HG03280 (cell line): Measurements from ENCODE around the gene NFATC3.
"Not testable (repeated sequence)": the region's sequence is repeated elsewhere in the genome, so short reads cannot be mapped to it uniquely, and the experiment has no call there.

ENCODE experiments used
- ATAC-seq: cut with Tn5 transposase; IDR thresholded peaks from one replicate; pipeline ENCODE4 v1.9.1; 2021; ENCODE audit warnings: mild to moderate bottlenecking, moderate library complexity; ENCODE audit not compliant: unreplicated experiment

The NFATC3 gene

DNA sequence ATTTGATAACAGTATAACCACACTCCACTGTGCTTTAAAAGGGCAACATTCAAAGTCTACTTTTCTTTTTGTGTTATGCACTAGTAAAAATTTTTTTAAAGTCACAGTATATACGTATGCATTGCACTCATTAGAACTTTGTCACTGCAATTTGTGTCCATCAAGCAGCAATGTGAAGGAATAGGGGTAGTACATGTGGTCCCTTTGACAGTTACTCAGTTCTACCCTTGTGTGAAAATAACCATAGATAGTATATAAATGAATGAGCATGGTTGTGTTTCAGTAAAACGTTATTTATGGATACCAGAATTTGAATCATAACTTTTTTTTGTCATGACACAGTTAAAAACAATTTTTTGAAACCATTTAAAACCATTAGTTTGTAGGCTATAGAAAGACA is 30.7 kb downstream of the NFATC3 start:
- no peak for ATAC-seq

DNA sequence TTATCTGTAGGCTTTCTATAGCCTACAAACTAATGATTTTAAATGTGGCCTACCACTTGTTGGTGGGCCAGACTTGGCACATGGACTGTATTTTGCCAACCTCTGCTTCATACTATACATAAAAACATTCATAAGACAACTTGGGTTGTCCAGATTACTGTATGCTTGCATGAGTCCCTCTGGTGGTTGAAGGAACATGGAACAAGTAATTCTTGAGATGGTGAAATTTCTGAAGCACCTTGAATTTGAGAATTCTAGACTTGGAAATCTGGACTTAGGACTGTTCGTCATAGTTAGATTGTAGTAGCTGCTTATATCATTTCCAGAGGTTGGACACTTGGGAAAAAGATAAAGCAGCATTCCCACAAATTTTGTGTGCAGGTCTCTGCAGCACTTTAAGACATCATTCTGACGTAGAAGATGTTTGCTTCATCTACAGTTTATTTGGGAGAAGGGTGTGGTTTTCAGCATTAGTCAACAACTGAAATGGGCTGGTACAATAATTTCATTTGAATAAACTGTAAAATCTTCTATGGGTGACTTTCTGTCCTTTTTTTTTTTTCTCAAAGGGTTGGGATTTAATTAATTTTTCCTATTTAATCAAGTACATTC is 31.2 kb downstream of the NFATC3 start:
- no peak for ATAC-seq

DNA sequence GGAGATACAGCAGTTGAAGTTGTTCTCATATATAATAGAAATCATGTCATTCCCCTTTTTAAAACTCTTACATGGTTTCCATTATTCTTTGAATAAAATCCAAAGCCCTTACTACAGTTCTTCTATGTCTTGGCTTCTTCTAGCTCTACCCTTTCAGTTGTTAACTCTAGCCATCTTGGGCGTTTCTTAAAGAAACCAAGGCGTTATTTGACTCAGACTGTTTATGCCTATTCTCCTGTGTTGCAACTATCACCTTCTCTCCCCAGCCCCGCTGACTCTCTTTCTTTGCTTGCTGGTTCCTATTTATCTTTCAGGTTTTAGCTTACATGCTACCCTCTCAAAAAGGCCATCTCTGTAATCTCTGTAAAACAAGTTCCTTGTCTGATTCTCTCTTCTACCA is 32.7 kb downstream of the NFATC3 start:
- no peak for ATAC-seq

DNA sequence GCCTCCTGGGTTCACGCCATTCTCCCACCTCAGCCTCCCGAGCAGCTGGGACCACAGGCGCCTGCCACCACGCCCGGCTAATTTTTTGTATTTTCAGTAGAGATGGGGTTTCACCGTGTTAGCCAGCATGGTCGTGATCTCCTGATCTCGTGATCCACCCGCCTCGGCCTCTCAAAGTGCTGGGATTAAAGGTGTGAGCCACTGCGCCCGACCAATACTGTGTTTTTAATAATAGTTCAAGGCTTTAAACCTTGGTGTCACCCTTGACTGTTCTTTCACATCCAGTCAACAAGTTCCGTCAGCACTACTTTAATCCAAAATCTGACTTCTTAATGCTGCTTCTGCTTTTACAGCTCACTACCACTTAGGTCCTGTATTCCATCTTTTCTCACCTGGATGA is 33.8 kb downstream of the NFATC3 start:
- not testable (repeated sequence) for ATAC-seq

DNA sequence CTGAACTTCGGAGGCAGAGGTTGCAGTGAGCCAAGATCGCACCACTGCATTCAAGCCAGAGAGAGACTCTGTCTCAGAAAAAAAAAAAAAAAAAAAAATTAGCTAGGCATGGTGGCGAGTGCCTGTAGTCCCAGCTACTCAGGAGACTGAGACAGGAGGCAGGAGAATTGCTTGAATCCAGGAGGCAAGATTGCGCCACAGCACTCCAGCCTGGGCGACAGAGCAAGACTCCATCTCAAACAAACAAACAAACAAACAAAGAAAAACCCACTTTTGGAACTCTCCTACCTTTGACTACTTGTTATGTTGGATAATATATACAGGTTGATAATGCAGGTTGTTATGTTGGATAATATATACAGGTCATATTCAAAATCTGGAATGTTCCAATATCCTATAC is 35.3 kb downstream of the NFATC3 start:
- not testable (repeated sequence) for ATAC-seq

DNA sequence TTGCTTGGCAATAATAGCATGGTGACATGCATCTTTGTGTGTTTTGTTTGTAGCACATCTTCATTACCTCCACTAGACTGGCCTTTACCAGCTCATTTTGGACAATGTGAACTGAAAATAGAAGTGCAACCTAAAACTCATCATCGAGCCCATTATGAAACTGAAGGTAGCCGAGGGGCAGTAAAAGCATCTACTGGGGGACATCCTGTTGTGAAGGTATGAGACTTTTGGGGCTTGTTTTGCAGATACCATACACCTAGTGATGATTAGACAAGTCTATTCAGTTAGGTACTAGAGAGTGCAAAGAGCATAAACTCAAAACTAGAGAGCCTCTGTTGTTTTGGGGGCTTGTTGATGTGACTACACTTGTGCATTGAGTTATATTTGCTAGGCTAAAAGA is 41.2 kb downstream of the NFATC3 start:
- peak; percentile 66 for ATAC-seq

DNA sequence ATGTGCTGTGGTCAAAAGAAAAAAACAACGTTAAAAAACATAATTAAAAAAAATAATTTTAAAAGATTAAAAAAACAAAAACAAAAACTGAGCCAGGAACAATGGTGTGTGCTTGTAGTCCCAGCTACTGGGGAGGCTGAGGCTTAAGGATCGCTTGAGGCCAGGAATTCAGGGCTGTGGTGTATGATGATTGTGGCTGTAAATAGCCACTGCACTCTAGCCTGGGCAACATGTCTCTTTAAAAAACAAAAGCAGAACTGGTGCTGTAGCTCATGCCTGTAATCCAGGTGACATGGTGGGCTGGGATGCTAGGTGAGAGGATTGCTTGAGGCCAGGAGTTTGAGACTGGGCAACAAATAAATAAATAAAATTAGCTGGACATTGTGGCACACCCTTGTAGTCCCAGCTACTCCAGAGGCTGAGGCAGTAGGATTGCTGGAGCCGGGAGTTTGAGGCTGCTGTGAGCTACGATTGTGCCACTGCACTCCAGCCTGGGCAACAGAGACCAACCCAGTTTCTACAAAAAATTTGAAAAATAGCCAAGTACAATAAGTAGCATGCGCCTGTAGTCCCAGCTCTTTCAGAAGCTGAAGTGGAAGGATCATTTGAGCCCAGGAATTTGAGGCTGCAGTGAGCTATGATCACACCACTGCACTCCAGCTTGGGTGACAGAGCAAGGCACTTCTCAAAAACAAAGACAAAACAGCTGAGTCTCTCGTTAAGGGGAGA is 43.6 kb downstream of the NFATC3 start:
- ATAC-seq = no peak

DNA sequence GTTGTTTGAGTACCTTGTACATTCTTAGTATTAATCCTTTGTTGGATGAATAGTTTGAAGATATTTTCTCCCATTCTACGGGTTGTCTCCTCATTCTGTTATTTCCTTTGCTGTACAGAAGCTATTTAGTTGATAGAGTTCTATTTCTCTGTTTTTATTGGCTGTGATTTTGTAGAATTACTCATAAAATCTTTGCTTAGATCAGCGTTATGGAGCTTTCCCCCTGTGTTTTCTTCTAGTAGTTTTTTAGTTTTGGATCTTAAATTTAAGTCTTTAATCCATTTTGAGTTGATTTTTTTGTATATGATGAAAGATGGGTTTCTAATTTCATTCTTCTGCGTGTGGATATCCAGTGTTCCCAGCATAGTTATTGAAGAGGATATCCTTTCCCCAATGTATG is 45.4 kb downstream of the NFATC3 start:
- ATAC-seq = no peak

DNA sequence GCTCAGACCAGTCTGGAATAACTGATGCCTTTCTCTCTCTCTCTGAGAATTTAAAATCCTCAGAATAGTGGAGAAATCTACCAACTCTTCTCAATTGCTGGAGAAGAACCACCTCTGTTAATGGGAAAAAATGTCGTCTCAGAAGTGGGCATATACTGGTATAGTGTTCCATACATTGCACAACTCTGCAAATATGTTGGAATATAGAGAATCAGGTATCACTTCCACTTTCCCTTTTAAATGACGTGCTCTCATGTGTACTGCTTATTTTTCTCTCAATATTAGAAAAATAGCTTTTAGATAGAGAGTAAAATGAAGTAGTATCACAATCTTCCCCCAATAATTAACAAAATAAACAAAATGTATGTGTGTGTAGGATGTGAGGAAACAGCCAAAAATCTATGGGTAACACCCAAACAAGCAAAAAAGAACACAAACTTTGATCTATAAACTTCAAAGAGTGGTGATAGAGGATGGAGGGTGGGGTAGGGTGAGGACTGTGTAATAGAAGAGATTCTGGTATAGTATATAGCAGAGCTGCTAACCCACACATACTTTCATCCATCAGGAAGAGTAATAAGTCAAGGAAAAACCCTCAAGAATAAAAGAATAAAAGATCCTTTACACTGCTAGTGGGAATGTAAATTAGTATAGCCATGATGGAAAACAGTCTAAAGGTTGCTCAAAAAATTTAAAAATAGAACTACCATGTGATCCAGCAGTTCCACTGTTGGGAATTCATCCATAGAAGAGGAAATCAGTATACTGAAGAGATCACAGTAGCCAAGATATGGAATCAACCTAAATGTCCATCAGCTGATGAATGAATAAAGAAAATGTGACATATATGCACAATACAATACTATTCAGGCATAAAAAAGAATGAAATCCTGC is 46.9 kb downstream of the NFATC3 start:
- ATAC-seq = no peak

DNA sequence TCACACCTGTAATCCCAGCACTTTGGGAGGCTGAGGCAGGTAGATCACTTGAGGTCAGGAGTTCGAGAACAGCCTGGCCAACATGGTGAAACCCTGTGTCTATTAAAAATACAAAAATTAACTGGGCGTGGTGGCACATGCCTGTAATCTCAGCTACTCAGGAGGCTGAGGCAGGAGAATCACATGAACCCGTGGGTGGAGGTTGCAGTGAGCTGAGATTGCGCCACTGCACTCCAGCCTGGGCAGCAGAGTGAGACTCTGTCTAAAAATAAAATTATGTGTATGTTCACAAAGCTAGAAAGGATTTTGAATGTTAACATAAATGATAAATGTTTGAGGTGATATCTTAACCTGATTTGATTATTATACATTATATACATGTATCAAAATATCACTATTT is 47.8 kb downstream of the NFATC3 start:
- ATAC-seq = not testable (repeated sequence)

DNA sequence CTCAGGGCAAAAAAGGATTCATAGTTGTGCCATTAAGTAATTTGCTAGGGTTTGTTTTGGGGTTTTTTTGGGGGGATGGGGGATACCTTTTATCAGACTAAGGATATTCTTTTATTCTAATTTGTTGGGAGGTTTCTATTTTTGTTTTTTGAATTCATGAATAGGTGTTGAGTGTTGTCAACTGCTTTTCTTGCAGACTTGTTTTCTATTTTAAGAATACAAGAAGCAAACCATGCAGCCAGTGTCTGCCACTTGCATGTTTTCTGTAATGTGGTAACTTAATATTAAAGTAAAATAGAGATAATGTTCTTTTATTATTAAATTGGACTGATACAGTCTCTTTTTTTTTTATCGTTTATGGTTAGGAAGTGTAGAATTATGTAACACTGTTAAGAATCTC is 49.5 kb downstream of the NFATC3 start:
- ATAC-seq = no peak

DNA sequence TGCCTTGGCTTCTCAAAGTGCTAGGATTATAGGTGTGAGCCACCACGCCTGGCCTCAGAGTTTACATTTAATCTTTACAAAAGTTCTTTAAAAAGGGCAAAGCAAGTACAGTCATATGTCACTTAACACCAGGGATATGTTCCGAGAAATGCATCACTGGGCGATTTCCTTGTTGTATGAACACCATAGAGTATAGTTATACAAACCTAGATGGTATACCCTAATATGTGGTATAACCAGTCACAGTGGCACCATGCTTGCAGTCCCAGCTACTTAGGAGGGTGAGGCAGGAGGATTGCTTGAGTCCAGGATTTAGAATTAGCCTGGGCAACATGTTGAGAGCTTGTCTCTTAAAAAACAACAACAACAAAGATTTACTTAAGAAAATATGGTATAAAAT is 51.3 kb downstream of the NFATC3 start:
- ATAC-seq = no peak

DNA sequence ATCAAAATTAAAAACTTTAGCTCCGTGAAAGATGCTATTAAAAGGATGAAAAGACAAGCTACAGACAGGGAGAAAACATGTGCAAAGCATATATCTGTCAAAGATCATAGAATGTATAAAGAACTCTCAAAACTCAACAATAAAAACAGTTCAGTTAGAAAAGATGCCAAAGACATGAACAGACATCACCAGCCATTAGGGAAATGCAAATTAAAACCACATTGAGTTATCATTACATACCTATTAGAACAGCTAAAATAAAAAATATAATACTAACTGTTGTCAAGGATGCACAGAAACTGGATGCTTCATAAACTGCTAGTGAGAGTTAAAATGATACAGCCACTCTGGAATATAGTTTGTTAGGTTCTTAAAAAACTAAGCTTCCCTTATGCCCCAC is 58.8 kb downstream of the NFATC3 start:
- no peak for ATAC-seq

DNA sequence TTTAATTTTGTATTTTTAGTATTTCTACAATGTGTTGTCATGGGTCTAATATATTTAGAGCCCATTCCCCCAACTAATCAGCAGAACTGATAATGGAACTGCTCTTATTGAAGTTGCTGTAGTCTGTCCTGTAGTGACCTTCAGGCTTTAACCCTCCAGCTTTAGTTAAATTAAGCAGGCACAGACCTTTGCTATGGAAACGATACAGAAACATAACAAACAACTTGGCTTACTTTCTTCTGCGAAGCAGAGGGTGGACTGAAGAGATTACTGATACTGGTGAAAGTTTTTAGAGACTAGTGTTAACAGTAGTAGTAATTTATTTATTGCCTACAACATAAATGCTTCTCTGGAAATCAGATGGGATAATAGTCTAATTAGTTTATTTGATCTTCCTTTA is 61.4 kb downstream of the NFATC3 start:
- ATAC-seq = no peak

DNA sequence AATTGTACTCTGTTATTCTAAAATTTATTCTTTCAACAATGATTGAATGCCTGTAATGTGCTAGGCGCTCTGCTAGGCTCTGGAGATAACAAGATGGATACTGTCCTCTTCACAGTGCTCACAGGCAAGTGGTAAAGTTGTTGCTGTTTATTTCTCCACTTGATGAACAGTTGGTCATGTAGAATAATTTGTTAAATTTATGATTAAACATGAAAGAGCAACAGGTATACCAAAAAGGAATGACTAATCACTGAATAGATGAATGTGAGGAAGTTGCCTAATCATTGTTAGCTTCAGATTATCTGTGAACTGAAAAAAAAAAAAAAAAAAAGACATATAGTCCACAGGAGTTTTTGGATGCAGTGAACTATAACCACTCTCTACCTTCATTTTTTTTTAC is 62.3 kb downstream of the NFATC3 start:
- ATAC-seq = no peak

DNA sequence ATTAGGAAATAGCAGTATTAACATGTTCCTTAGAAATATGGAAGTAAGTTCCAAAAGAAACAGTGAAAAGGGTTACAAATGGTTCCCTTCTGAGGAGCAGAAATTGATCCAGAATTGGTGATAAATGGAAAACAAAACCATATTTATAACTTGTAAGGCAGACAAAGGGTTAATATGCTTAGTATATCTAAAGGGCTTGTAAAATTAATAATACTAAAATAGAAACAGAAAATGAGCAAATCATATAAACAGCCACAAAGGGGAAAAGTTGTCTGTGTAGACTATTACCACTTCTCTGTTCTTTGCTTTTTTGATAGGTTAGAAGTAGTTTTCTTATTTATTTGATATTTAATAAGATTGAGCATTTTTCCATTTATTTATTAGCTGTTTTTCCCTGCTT is 64.4 kb downstream of the NFATC3 start:
- no peak for ATAC-seq

DNA sequence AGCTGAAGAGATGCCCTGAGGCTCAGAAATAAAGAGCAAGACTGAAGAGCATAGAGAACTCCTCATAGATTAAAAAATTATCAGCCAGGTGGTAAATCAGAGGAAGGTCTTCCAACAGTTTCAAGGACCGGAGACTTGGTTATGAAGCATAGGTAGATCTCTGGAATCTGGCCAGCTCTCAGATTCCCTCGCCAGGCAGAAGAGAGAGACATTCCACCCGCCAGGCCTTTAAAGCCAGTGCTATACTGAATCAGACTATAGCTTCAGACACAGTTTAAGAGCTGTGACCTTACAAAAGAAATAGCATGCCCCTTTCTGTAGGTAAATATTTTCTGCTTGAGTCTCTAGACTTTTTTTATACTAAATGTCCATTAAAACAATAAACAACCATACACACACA is 70.3 kb downstream of the NFATC3 start:
- no peak for ATAC-seq

DNA sequence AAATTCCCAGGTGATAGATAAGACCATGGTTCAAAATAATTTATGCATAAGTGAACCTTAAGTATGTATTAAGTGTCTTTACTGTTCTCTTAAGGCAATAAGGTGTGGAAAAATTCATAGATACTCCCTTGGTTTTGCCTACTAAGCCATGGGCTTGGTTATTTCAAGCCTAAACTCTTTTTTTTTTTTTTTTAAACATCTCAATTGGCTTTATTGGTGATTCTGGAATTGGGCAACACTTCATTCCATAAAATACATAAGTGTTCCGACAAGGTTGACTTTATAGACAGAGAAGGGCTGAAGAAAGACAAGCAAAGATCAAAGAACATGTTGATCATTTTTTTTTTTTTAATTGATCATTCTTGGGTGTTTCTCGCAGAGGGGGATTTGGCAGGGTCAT is 77.2 kb downstream of the NFATC3 start:
- no peak for ATAC-seq

DNA sequence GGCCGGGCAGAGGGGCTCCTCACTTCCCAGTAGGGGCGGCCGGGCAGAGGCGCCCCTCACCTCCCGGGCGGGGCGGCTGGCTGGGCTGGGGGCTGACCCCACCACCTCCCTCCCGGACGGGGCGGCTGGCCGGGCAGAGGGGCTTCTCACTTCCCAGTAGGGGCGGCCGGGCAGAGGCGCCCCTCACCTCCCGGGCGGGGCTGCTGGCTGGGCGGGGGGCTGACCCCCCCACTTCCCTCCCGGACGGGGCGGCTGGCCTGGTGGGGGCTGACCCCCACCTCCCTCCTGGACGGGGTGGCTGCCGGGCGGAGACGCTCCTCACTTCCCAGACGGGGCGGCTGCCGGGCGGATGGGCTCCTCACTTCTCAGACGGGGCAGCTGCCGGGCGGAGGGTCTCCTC is 78.1 kb downstream of the NFATC3 start:
- not testable (repeated sequence) for ATAC-seq

DNA sequence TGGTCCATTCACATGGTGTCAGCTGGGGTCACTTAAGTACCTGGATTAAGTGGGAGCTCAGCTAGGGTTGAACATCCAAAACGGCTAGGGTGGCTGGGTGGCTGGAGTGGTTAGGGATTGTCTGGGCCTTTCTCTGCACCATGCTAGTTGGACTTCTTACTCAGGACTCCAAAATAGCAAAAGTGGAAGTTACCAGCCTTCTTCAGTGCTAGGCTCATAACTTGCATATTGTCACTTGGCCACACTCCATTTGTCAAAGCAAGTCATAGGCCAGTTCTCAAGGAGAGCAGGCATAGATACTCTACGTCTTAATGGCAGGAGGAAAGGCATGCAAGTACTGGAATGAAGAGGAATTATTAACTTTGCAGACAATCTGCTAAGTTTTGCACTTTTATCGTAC is 81.1 kb downstream of the NFATC3 start:
- ATAC-seq = no peak

DNA sequence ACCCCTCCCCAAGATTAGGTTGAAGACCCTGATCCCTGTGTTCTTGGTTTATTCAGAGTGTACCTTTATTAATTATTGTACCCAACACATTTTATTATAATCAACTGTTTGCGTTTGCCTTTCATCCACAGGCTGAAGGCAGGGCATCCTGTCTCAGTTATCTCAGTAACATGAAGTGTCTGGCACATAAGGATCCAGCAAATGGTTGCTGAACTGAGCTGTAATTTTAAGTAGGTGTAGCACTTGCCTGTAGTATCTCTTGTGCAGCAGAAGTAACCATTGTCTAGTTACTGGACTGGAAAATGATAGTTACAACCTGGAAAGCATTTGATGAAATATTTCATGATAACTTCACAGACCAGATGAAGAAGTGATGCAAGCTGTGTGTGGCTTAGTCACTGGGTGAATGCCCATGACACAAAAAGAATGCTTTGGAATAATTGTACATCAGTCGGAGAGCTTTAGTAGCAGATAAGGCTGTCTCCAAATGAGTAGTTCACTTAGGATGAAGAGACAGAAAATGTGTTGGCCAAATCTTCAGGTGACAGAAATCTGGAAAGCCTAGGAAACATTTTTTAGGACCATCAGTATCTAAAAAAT is 94.1 kb downstream of the NFATC3 start:
- ATAC-seq = no peak

DNA sequence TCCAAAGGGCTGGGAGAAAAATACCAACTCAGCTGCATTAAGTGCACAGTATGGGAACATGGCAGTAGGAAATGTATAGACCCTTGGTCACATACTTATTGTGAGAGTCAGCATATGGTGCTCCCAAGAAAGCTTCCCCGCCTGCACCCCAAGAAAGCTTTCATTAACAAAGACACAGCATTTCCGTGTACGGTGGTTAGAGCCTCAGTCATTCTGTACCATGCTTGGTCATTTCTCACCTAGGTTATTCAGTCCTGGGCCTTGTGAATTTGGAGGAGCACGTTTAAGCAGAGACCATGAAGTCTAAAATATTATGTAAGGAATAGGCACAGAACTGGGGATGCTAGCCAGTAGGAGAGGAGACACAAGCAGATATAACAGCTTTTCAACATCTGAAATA is 94.7 kb downstream of the NFATC3 start:
- ATAC-seq = no peak
